ENCODE measurements around the gene NRXN2. TPM values are rescaled to one million over a fixed set of nuclear protein-coding genes. Genes with fewer than 3 reads are reported as not detected.

Gene NRXN2
- total RNA-seq, 1 donor from 2014 or later: 2.2 TPM

DNA sequence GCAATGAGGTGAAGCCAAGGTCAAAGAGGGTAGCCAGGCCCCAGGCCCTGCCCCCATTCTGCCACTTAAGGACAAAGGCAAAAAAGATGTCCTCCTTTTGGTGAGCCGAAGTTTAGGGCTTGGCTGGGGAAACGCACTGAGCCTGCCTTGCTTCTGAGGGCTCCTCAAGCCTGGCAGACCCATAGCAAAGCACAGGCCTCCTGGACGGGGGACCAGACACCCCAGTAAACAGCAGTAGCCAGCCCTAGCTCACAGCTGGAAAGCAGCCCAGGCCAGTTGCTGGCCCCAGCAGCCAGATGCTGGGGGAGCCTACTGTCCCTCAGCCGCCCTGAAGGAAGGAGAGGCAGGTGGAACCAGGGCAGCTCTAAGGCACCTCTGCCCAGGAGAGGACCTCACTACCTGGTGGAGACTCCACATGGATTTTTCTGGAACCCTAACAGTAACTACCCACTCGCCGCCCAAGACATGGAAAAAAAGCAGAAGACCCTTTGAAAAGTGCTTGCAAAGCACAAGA is 40.6 kb upstream of the NRXN2 start:
- Histone ChIP-seq H3K4me3 (no peak overlapping the region), H3K27ac (peak overlapping the region; percentile 72), H3K4me1 (peaks cover 61% of the 10 kb centered on the region), H3K9ac (no peak overlapping the region), H3K36me3 (peaks cover 8% of the 10 kb centered on the region), H3K79me2 (ENCODE audit: low read depth) (peaks cover 31% of the 10 kb centered on the region), H3K27me3 (no peaks in the 10 kb centered on the region), H2AFZ (replicated peaks) (no peak overlapping the region), H3K9me3 (ENCODE audit: low read depth) (no peaks in the 10 kb centered on the region), H3F3A (ENCODE audit: low read depth) (peaks cover 91% of the 10 kb centered on the region), H3K4me2 (peak overlapping the region; percentile 27), H4K20me1 (ENCODE audit: low read depth) (peaks cover 86% of the 10 kb centered on the region)
- H3K9me3 Mint-ChIP-seq: no peaks in the 10 kb centered on the region
- H3K36me3 Mint-ChIP-seq: peaks cover 30% of the 10 kb centered on the region
- DNase-seq (ENCODE audit: low spot score): no peak
- peaks cover 26% of the 10 kb centered on the region for H3K27me3 Mint-ChIP-seq (ENCODE audit: insufficient read depth, low read depth)
- TF ChIP-seq EZH2 (IDR thresholded peaks at IDR 0.05): no peak
- TF ChIP-seq, protein P1, sequence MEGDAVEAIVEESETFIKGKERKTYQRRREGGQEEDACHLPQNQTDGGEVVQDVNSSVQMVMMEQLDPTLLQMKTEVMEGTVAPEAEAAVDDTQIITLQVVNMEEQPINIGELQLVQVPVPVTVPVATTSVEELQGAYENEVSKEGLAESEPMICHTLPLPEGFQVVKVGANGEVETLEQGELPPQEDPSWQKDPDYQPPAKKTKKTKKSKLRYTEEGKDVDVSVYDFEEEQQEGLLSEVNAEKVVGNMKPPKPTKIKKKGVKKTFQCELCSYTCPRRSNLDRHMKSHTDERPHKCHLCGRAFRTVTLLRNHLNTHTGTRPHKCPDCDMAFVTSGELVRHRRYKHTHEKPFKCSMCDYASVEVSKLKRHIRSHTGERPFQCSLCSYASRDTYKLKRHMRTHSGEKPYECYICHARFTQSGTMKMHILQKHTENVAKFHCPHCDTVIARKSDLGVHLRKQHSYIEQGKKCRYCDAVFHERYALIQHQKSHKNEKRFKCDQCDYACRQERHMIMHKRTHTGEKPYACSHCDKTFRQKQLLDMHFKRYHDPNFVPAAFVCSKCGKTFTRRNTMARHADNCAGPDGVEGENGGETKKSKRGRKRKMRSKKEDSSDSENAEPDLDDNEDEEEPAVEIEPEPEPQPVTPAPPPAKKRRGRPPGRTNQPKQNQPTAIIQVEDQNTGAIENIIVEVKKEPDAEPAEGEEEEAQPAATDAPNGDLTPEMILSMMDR (IDR thresholded peaks at IDR 0.05): no peak
- TF ChIP-seq EZH2phosphoT487 (IDR thresholded peaks at IDR 0.05): no peak
- peak overlapping the region; percentile 72 for H3K27ac Mint-ChIP-seq
- peak overlapping the region; percentile 68 for H3K4me3 Mint-ChIP-seq
- peaks cover 84% of the 10 kb centered on the region for H3K4me1 Mint-ChIP-seq

DNA sequence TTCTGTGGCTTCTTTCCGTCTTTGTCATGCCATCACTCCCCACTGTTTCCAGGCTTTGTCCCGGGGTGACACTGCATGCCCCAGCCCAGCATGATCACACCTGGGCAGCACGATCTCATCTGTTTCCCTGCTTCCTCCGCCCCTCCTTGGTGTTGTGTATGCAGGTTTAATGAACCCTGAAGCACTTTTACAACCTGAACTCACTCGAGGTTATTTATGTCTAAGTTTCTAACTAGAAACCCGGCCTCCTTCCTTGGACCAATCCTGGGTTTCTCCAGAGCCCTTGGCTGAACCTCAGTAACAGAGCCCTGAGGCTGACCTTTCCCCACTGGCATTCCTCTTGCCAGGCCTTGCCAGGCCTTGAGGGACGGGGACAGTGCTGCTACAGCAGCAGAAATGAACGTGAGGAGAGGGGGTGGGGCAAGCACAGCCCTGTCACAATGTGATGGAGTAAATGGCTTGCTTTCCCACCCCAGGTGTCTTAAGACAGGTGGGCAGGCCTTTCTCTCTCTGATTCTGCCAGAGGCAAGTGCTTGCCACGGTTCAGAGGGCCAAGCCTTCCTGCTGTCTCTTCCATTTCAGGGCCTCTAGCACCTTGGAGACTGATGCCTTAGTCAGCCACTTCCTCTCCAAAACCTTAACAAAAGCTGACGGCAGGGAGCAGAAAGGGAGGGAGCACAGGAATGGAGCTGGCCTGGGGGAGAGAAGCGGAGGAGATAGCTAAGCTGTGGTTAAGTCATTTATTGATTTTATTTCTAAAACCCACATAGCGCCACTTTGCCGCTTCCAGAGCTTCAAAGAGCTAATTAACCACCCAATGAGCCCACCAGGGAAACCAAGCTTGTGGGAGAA is 39.9 kb upstream of the NRXN2 start:
- Histone ChIP-seq H3K27ac (peak overlapping the region; percentile 72), H3K4me2 (peak overlapping the region; percentile 27), H3K9ac (no peak overlapping the region), H3K36me3 (peaks cover 4% of the 10 kb centered on the region), H2AFZ (replicated peaks) (no peak overlapping the region), H4K20me1 (ENCODE audit: low read depth) (peaks cover 80% of the 10 kb centered on the region), H3K27me3 (no peaks in the 10 kb centered on the region), H3K4me1 (peaks cover 61% of the 10 kb centered on the region), H3K79me2 (ENCODE audit: low read depth) (peaks cover 24% of the 10 kb centered on the region), H3K9me3 (ENCODE audit: low read depth) (no peaks in the 10 kb centered on the region), H3K4me3 (no peak overlapping the region), H3F3A (ENCODE audit: low read depth) (peaks cover 84% of the 10 kb centered on the region)
- Mint-ChIP-seq H3K27ac (peak overlapping the region; percentile 72), H3K9me3 (no peaks in the 10 kb centered on the region), H3K4me1 (peaks cover 81% of the 10 kb centered on the region), H3K4me3 (peak overlapping the region; percentile 68), H3K36me3 (peaks cover 24% of the 10 kb centered on the region), H3K27me3 (ENCODE audit: insufficient read depth, low read depth) (peaks cover 22% of the 10 kb centered on the region)
- TF ChIP-seq EZH2phosphoT487 (IDR thresholded peaks at IDR 0.05) (no peak), EZH2 (IDR thresholded peaks at IDR 0.05) (no peak)
- TF ChIP-seq, protein P1 (IDR thresholded peaks at IDR 0.05): no peak
- peak; percentile 47 for DNase-seq (ENCODE audit: low spot score)

DNA sequence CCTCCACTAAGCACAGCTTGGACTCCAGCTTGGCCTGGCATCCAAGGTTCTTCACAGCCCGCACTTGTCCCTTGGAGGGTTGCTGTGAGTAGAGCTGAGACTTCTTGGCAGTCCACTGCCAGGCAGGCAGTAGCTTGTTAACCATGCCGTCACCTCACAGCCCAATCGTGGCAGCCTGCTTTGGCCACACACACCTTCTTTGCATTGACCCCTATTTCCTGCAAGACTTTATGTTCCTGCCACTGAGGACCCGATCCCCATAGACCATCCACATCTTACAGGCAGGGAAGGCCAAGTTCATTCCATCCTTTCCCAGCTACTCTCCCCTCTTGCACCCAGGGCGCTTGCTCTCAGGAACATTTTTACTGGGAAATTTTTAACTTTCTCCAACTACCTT is 39.3 kb upstream of the NRXN2 start:
- H3K4me3 Mint-ChIP-seq: peak overlapping the region; percentile 68
- peaks cover 73% of the 10 kb centered on the region for H4K20me1 ChIP-seq (ENCODE audit: low read depth)
- H3K36me3 ChIP-seq: peaks cover 3% of the 10 kb centered on the region
- no peak for DNase-seq (ENCODE audit: low spot score)
- peaks cover 25% of the 10 kb centered on the region for H3K27me3 Mint-ChIP-seq (ENCODE audit: insufficient read depth, low read depth)
- TF ChIP-seq, protein P1 (IDR thresholded peaks at IDR 0.05): no peak
- TF ChIP-seq EZH2phosphoT487 (IDR thresholded peaks at IDR 0.05): no peak
- no peak for TF ChIP-seq EZH2 (IDR thresholded peaks at IDR 0.05)
- H3K9me3 Mint-ChIP-seq: no peaks in the 10 kb centered on the region
- H2AFZ ChIP-seq (replicated peaks): no peak overlapping the region
- no peaks in the 10 kb centered on the region for H3K27me3 ChIP-seq
- peaks cover 78% of the 10 kb centered on the region for H3F3A ChIP-seq (ENCODE audit: low read depth)
- H3K79me2 ChIP-seq (ENCODE audit: low read depth): peaks cover 18% of the 10 kb centered on the region
- H3K36me3 Mint-ChIP-seq: peaks cover 20% of the 10 kb centered on the region
- H3K4me1 Mint-ChIP-seq: peaks cover 76% of the 10 kb centered on the region
- H3K9ac ChIP-seq: no peak overlapping the region
- peak overlapping the region; percentile 87 for H3K27ac Mint-ChIP-seq
- H3K27ac ChIP-seq: no peak overlapping the region
- no peaks in the 10 kb centered on the region for H3K9me3 ChIP-seq (ENCODE audit: low read depth)
- no peak overlapping the region for H3K4me3 ChIP-seq
- no peak overlapping the region for H3K4me2 ChIP-seq
- H3K4me1 ChIP-seq: peaks cover 61% of the 10 kb centered on the region
